ENCODE data around the gene ANTXR1.

The ANTXR1 gene

GRCh38 chr2:69075486-69075885 lies 62.5 kb downstream of the ANTXR1 start:
- DNase-seq = no peak

GRCh38 chr2:69076601-69077000 lies 63.6 kb downstream of the ANTXR1 start:
- no peak for DNase-seq

DNA sequence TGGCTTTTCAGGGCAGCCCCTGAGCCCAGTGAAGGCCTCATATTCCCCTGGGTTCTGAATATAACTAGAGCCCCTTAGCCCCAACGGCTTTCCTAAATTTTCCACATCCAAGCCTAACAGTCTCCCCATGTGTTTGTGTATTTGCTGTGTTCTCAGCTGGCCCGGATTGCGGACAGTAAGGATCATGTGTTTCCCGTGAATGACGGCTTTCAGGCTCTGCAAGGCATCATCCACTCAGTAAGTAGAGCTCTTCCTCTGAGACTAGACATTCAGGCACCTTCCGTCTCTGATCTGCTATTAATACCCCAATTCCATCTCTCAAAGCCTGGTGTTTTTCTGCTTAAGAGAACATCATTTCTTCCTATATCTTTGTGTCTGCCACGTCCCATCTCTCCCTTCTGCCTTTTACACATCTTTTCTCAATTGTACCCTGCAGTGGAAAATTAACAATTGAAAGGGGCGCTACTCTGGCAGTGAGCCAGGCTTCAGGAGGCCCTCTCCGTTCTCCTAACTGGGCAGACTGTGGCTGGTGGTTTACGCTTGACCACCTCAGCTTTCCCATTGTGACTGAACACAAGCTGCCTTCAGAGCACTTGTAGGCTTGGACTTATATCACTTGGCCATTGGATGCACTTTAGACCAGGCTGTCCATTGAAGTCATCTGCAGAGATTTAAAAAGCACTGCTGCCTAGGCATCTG lies 64.4 kb downstream of the ANTXR1 start:
- DNase-seq = no peak

DNA sequence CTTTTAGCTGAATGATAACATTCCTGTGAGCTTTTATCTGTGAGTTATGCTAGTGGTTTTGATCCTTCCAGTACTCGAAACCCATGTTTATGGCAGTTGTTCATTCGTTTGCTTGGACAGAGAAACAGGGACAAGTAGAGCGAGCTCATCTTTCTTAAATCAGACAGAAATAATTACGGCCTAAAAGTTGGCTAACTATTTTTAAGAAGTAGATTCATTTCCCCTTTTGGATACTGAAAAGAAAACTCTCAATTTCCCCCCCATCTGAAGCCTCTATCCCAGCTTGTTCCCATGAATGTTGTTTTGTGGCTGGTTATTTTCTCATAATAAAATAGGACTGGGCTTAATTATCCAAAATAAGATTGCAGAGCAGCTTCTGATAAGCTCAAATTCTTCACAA lies 67.1 kb downstream of the ANTXR1 start:
- no peak for DNase-seq

DNA sequence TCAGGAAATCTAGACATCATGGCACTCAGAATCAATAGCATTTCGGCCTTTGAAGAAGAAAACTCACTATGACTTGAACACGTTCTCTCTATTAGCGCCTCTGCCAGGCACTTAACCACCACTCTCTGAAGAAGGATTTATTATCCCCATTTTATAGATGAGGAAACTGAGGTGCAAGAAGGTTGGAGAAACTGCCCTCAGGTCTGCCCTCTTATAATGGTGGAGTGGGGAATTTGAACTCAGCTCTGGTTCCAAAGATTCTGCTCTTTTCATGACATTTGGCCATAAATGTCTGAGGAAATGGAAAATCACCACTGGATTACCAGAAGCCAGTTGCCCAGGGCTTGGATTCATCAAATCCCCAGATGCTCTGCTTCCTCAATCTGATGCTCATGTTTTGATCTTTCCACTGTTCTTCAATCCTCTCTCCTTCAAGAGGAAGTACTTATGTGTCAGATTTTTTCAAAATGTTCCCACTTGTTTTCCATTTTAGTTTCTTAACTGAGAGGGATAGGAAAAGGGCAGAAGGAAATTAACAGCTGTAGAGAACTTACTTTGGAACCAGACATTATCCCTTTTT lies 68.1 kb downstream of the ANTXR1 start:
- DNase-seq = no peak

- DNase-seq = no peak
Observed at GRCh38 chr2:69081757-69082156, 68.8 kb downstream of the ANTXR1 start.

GRCh38 chr2:69082430-69082997 lies 69.5 kb downstream of the ANTXR1 start:
- peak; percentile 83 for DNase-seq

DNA sequence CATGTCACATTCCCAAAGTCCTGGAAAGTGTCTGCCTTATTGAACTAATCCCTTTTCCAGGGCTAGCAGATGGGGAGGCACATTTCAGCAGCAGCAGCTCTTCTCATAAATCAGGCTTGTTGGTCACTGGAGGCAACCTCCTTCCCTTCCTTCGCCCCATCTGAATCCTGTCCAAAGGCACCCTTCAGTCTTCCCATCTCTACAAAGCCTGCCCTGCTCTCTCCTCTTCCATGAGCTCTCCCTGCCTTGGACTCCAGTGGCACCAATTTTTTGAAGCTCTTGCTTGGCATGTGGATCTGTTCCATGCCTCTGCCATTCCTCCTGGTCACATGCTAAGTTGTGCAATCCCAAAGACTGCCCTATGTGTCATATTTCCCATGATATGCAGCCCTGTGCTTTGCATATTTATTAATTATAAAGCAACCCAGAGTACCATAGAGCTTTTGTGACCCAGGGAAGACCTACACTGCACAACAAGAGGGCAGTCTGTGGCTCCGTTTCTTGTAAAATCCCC lies 70.3 kb downstream of the ANTXR1 start:
- DNase-seq = peak; percentile 67

DNA sequence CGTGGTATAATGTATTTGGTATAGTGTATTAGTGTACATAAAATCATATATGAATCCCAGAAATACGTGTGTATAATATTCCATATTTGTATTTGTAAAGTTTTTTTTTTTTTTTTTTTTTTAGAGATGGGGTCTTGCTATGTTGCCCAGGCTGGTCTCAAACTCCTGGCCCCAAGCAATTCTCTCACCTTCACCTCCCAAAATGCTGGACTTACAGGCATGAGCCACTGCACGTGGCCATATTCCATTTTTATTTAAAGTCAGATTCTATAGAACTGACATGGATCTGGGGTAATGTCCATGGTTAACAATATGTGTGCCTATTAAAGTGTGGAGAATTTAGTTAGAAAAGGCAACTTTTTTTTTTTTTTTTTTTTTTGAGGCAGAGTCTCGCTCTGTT lies 71.5 kb downstream of the ANTXR1 start:
- DNase-seq = no peak

- no peak for DNase-seq
Observed at GRCh38 chr2:69086466-69086865, 73.5 kb downstream of the ANTXR1 start.

GRCh38 chr2:69087211-69087911 lies 74.4 kb downstream of the ANTXR1 start:
- DNase-seq = peak; percentile 47

GRCh38 chr2:69087912-69088240 lies 74.9 kb downstream of the ANTXR1 start:
- DNase-seq = peak; percentile 47

DNA sequence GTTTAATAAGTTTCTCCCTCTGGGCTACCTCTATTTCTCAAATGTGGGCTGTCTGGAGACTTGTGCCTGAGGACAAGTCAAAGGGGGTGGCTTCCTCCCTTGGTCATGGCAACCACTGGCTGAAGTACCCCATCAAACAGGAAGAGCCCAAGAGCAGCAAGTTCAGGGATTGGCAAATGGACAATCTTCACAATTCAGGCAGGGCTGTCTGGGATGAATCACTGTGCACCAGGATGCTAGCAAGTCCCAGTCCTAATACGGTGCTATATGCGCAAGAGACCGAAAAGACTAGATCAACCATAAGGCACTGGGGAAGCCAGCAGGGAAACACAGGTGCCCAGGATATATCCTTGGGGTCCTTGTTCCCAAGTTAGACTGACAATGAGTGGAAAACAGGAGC lies 75.5 kb downstream of the ANTXR1 start:
- DNase-seq = no peak

- DNase-seq = no peak
Observed at GRCh38 chr2:69089266-69089665, 76.3 kb downstream of the ANTXR1 start.

- no peak for DNase-seq
Observed at GRCh38 chr2:69089998-69090397, 77.0 kb downstream of the ANTXR1 start.

GRCh38 chr2:69090820-69091219 lies 77.8 kb downstream of the ANTXR1 start:
- no peak for DNase-seq

DNA sequence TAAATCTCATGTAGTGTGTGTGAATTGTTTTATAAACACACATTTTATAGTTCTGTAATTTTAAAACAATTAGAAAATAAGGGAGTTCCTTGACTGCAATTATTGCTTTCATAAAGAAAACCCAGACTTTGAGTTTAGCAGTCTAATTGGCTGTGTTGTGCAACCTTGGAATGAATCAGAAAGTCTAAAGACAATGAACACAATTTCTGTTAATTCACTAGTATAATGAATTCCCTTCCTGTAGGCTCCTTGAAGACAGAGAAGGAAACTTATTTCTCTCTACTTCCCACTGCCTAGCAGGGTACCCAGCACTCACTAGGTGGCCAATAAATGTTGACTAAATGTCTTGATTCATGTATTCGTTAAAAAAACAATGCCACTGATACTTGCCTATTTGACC lies 79.9 kb downstream of the ANTXR1 start:
- DNase-seq = no peak

- DNase-seq = peak; percentile 75
Observed at GRCh38 chr2:69095305-69095704, 82.3 kb downstream of the ANTXR1 start.

- no peak for DNase-seq
Observed at GRCh38 chr2:69096326-69097095, 83.5 kb downstream of the ANTXR1 start.

GRCh38 chr2:69097148-69097610 lies 84.2 kb downstream of the ANTXR1 start:
- DNase-seq = no peak

GRCh38 chr2:69097891-69098655 lies 85.1 kb downstream of the ANTXR1 start:
- no peak for DNase-seq

DNA sequence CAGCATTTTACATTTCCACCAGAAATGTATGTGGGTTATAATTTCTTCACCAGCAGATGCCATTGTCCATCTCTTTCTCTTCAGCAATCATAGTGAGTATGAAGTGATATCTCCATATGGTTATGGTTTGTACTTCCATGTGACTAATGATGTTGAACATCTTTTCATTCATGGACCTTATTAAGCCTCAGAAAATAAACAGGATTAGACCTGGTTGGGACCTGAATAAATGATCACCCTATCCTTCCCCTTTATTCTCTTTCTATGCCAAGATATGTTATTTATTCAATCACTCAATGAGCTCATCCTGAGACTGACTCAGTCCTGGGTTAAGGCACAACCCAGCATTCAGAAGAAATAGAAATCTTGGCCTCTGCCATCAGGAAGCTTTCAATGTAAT lies 86.6 kb downstream of the ANTXR1 start:
- peak; percentile 51 for DNase-seq
